ENCODE results near the gene UGT1A10. TPM values are rescaled to one million over a fixed set of nuclear protein-coding genes. Genes with fewer than 3 reads are reported as not detected.
"Not testable (repeated sequence)": the region's sequence is repeated elsewhere in the genome, so short reads cannot be mapped to it uniquely, and the experiment has no call there.

Gene UGT1A10
- total RNA-seq, 1 donor from 2014 or later, result 0.48 TPM

- not testable (repeated sequence) for DNase-seq (ENCODE audit: low spot score)
Measured at GRCh38 chr2:233655943-233656342, 19.7 kb downstream of the UGT1A10 start.

DNA sequence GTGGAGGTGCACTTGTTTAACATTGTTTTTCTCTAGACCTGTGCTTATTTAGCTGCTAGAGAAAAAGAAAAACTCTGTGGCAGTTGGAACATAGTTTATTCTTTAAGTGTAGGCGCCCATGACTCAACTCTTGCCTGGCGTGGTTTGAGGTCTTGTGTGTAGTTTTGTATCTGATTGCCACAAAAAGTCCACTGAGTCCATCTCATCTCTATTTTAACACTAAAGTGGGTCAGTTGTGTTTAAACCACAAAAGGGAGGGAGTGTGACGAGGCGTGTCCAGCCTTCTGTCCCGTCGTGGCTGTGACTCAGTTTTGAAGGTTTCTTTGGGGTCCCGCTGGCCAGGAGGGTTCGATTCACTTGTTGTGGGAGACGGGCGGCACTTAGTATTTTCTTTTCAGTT, 20.2 kb downstream of the UGT1A10 start:
- DNase-seq (ENCODE audit: low spot score), result no peak

- no peak for DNase-seq (ENCODE audit: low spot score)
Measured at GRCh38 chr2:233658610-233659009, 22.4 kb downstream of the UGT1A10 start.

DNA sequence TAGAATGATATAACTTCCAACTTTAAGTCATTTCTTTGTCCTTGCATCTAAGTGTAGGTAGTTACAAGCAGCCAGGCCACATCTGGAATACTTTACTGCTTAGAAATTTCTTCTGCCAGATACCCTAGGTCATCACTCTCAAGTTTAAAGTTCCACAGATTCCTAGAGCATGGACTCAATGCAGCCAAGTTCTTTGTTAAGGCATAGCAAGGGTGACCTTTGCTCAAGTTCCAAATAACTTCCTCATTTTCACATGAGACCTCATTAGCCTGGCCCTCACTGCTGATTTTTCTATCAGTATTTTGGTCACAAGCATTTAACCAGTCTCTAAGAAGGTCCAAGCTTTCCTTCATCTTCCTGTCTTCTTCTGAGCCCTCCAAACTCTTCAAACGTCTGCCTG, 27.7 kb downstream of the UGT1A10 start:
- DNase-seq (ENCODE audit: low spot score), result no peak

DNA sequence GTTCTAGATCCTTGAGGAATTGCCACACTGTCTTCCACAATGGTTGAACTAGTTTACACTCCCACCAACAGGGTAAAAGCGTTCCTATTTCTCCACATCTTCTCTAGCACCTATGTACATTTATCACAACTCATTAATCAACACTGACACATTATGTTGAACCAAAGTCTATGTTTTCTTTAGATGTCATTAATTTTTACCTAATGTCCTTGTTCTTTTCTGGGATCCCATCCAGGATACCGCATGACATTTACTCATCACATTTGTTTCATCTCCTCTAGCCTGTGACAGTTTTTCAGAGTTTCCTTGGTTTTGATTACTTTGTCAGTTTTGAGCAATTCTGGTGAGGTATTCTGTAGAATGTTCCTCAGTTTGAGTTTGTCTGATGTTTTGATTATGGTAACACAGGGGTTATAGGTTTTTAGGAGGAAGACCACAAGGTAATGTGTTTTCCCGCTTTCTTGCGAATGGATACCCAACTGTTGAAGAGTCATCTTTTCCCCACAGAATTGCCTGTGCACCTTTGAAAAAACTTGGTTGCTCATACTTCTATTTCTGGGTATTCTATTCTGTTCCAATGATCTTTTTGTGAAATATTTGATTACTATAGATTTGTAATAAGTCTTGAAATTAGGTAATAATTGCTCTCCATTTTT, 32.5 kb downstream of the UGT1A10 start:
- DNase-seq (ENCODE audit: low spot score), result no peak

- no peak for DNase-seq (ENCODE audit: low spot score)
Measured at GRCh38 chr2:233671290-233672161, 35.3 kb downstream of the UGT1A10 start, which contains the start of gene UGT1A9. UGT1A9 (plus strand) TSS chr2:233671898; CDS start chr2:233671935, 37 bp downstream.

GRCh38 chr2:233672886-233673285, 36.6 kb downstream of the UGT1A10 start:
- DNase-seq (ENCODE audit: low spot score), result no peak

DNA sequence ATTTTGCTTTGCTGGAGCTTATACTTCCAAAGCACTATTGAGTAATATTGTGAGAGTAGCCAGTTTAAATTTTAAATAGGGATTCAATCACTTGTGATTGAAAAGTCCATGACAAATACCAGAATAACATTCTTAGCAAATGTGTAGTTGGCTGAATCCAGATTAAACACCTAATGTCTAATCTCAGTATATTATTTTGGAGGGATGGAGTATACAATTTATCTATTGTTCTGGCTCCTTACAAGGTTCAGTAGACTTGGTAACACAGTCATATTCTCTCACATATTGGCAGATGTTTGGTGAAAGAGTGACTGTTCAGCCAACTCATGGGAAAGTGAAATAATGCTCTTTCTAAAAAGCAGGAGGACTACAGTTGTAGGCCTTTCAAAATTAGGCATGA, 37.6 kb downstream of the UGT1A10 start:
- DNase-seq (ENCODE audit: low spot score), result no peak

DNA sequence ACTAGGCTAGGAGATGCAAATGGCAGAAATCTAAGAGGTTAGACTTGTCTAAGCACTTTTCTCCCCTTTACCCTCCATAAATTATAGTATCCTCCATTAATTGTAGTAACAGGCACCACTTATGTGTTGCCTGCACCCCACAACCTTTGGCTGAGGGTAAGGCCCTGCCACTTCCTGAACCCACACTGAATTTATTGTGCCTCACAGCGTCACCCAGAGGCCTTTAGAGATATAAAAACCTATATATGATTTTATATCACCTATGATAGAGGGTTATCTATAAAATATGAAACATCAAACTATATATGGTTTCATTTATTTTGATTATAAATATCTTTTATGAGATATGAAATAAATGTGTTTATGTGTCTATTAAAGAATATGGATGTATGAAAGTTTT, 38.1 kb downstream of the UGT1A10 start:
- DNase-seq (ENCODE audit: low spot score), result no peak

DNA sequence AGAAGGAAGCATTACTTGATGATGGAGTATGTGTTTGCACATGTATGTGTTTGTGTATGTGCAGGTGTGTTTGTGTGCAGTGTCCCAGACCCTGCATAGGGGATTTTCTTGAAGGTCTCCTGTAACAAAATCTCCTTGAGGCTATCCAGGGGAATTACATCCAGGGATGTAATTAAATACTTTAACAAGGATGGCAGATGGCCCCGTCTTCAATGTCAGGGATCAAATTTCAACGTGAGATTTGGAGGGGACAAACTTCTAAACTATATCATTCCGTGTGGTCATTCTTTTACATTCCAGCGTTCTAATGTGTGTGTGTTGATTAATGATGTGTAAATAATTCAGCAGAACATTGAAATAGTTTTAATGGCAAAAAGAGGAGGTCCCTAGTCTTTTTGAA, 38.7 kb downstream of the UGT1A10 start:
- DNase-seq (ENCODE audit: low spot score), result no peak

GRCh38 chr2:233676046-233676445, 39.8 kb downstream of the UGT1A10 start:
- no peak for DNase-seq (ENCODE audit: low spot score)

DNA sequence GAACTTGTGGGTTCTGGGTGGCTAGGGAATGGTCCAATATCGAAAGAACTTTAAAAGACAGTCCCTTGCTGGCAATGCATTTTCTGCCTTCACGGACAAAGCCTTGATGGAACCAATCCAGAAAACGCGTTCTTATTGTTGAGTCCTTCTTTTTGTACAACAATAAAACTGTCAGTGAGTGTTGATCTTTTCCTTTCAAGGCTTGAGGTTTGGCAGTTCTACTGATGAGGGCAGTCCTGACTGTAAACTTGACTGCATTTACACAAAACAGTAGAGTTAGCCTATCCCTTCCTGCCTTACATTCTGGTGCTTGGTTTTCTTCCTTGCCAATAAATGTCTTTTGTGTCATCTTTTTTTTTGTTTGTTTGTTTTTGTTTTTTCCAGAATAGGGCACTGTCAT, 42.9 kb downstream of the UGT1A10 start:
- DNase-seq (ENCODE audit: low spot score), result no peak

DNA sequence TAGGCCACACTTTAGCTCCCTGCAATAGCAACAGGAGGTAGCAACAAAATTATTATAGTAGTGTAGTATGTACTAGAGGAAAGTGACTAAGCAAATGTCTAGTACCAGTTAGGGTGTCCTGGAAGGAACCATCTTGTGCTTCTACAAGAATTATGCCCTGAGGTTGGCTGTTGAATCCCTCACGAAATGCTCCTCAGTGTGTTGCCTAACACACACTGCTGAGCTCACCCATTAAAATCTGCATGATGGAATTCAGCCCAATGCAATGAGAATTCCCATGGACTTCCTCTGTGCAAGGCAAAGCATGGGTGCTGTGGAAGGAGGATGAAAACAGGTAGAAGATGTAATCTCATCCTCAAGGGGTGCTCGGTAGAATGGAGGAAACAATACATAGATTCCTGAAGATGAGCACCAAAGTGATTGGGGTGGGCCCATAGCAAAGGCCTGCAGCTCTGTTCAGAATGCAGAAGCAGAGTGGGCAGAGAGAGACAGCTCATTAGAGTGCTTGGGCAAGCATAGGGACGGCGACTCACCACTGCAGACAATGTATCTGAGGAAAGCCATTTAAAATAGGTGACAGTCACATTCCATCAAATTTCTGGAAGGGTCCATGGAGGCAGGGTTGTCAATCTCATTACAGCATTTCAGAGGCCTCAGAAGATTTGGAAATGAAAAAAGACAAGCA, 44.3 kb downstream of the UGT1A10 start:
- no peak for DNase-seq (ENCODE audit: low spot score)

DNA sequence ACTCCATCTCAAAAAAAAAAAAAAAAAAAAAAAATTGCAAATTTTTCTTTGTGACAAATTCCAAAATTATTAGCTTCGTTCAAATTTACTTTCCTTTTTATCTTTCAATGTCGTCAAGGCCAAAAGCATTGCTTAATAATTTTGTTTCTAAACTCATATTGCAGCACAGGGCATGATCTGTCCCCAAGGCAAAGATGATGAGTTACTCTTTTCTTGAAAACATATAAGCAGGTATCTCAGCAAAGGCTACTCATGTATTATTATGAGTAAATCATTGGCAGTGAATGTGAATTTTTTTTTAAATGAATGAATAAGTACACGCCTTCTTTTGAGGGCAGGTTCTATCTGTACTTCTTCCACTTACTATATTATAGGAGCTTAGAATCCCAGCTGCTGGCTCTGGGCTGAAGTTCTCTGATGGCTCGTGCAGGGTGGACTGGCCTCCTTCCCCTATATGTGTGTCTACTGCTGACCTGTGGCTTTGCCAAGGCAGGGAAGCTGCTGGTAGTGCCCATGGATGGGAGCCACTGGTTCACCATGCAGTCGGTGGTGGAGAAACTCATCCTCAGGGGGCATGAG, 45.4 kb downstream of the UGT1A10 start, which contains the start of gene UGT1A7:
TSS of gene UGT1A7 (plus strand) at position 381 of the 579 bp plus-strand sequence. CDS start at position 418, 37 bp downstream.
- no peak for DNase-seq (ENCODE audit: low spot score)

DNA sequence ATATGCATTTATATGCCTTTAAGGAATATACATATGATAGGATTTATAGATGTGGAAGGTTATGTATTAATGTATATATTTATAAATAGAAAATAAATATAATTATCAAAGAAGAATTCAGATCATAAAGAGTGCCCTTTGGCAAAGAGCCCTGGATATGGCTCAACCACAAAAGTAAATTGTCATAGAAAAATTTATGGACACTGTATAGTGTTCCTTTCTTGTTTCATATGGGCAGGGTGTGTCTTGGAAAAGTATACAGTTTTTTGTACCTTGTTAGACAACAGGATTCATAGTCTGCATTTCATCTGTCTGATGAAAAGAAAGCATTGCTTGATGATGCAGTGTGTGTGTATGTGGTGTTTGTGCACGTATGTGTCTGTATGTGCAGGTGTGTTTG, 48.4 kb downstream of the UGT1A10 start:
- DNase-seq (ENCODE audit: low spot score), result no peak

GRCh38 chr2:233686928-233687327, 50.7 kb downstream of the UGT1A10 start:
- no peak for DNase-seq (ENCODE audit: low spot score)

GRCh38 chr2:233688341-233688740, 52.1 kb downstream of the UGT1A10 start:
- no peak for DNase-seq (ENCODE audit: low spot score)

GRCh38 chr2:233689031-233689430, 52.8 kb downstream of the UGT1A10 start:
- DNase-seq (ENCODE audit: low spot score), result no peak

GRCh38 chr2:233689501-233689900, 53.3 kb downstream of the UGT1A10 start:
- DNase-seq (ENCODE audit: low spot score), result no peak

GRCh38 chr2:233690444-233690843, 54.2 kb downstream of the UGT1A10 start:
- no peak for DNase-seq (ENCODE audit: low spot score)

- DNase-seq (ENCODE audit: low spot score), result peak; percentile 6
Measured at GRCh38 chr2:233691443-233692433, 55.5 kb downstream of the UGT1A10 start.

Measured in umbilical cord (tissue), 2 donors.